ENCODE results near the gene RUBCN.

DNA sequence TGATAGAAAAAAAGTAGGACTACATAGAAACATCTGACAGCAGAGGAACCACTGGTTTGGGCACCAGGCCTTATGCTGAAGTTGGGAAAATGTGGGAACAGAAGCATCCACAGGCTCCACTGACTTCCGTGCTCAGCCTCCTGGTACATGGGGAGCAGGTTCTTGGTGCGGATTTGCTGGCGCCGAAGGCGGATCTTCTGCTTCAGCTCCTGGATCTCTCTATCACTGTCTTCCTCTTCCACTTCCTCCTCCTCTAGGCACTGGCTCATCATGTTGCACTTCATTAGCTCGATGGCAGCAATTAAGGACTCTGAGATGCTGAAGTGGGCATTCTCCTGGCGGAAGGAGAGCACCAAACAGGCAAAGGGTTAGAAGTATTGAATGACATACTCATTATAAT is 42.5 kb downstream of the RUBCN start:
- TF ChIP-seq, protein P1, sequence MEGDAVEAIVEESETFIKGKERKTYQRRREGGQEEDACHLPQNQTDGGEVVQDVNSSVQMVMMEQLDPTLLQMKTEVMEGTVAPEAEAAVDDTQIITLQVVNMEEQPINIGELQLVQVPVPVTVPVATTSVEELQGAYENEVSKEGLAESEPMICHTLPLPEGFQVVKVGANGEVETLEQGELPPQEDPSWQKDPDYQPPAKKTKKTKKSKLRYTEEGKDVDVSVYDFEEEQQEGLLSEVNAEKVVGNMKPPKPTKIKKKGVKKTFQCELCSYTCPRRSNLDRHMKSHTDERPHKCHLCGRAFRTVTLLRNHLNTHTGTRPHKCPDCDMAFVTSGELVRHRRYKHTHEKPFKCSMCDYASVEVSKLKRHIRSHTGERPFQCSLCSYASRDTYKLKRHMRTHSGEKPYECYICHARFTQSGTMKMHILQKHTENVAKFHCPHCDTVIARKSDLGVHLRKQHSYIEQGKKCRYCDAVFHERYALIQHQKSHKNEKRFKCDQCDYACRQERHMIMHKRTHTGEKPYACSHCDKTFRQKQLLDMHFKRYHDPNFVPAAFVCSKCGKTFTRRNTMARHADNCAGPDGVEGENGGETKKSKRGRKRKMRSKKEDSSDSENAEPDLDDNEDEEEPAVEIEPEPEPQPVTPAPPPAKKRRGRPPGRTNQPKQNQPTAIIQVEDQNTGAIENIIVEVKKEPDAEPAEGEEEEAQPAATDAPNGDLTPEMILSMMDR (IDR thresholded peaks at IDR 0.05): no peak
- TF ChIP-seq POLR2AphosphoS5 (IDR thresholded peaks at IDR 0.05) (no peak), POLR2A (IDR thresholded peaks at IDR 0.05) (no peak), EP300 (IDR thresholded peaks at IDR 0.05) (no peak)

All from gastroesophageal sphincter (tissue), 3 donors.